K562 (cell line): ENCODE measurements around the gene BNIP5. TPM values are rescaled to one million over a fixed set of nuclear protein-coding genes. Genes with fewer than 3 reads are reported as not detected.

Source experiments
- ATAC-seq: fragments of 200-7000 bp; cut with Tn5 transposase; 3 replicates; pipeline ENCODE4 v1.9.1; 2020; ENCODE audit warnings: moderate library complexity
- BruUV-seq: library from RNA; stranded (reverse); fragments of 400-500 nt; replicated peaks from 2 replicates; lab custom pipeline; 2021; lab: Mats Ljungman, UMichigan
- CTCF ChIA-PET: fragments of 300-600 bp; formaldehyde crosslinking; extraction: SDS; loops from one replicate; lab custom pipeline; 2021; ENCODE audit warnings: low intra/inter-chr PET ratio; lab: Yijun Ruan, JAX
- POLR2A ChIA-PET: fragments of 300-600, 350-650 bp; sonication (Branson Sonifier 250); formaldehyde crosslinking; extraction: SDS; loops from one replicate; lab custom pipeline; 2021; ENCODE audit warnings: antibody characterized with exemption, inconsistent platforms; lab: Yijun Ruan, JAX
- DNase-seq, 4 experiments: peaks; one replicate each; pipeline versions ENCODE4 v3.0.0 to v3.0.0-alpha.2; 2011 to 2018; ENCODE audit warnings: low spot score in 3 of 4, mixed read lengths in 3 of 4; ENCODE audit errors: extremely low read depth in 1 of 4
- FAIRE-seq: peaks from 2 replicates; lab custom pipeline; 2011; peaks lifted over from hg19 to GRCh38; lab: Jason Lieb, UNC
- H2AFZ ChIP-seq: 2 replicates; pipeline ENCODE4 v1.6.0; 2011; ENCODE audit warnings: low read depth, low read length, control low read depth, inconsistent platforms
- H3K27ac ChIP-seq: fragments of 200-600 bp; 3 replicates; pipeline ENCODE4 v1.8.0; 2011; ENCODE audit warnings: low read depth, mild to moderate bottlenecking, control low read depth, inconsistent platforms, low read length, moderate library complexity, mixed read lengths; ENCODE audit errors: extremely low read depth
- H3K27me3 ChIP-seq, 2 experiments: fragments of 300-600 bp in 1 of 2; 2 replicates in 1 of 2; 3 replicates in 1 of 2; pipeline versions ENCODE4 v1.6.0 to v1.8.0; 2011; ENCODE audit warnings: inconsistent platforms in 2 of 2, low read length in 2 of 2, mild to moderate bottlenecking in 1 of 2, mixed read lengths in 1 of 2, moderate library complexity in 1 of 2; ENCODE audit not compliant: control insufficient read depth in 2 of 2, insufficient read depth in 2 of 2
- H3K36me3 ChIP-seq: fragments of 300-600 bp; 3 replicates; pipeline ENCODE4 v1.8.0; 2011; ENCODE audit warnings: mild to moderate bottlenecking, low read length, inconsistent platforms; ENCODE audit not compliant: control insufficient read depth, insufficient read depth
- H3K4me1 ChIP-seq, 2 experiments: fragments of 200-600 bp in 1 of 2; replicated peaks in 1 of 2; 2 replicates in 1 of 2; 3 replicates in 1 of 2; pipeline versions ENCODE4 v1.5.1 to v1.8.0; 2011; ENCODE audit warnings: inconsistent platforms in 2 of 2, low read length in 2 of 2, mild to moderate bottlenecking in 1 of 2, mixed read lengths in 1 of 2, moderate library complexity in 1 of 2; ENCODE audit not compliant: control insufficient read depth in 2 of 2, insufficient read depth in 2 of 2
- H3K4me2 ChIP-seq: 2 replicates; pipeline ENCODE4 v1.6.1; 2011; ENCODE audit warnings: low read length, control low read depth, inconsistent platforms, mixed read lengths; ENCODE audit not compliant: insufficient read depth
- H3K4me3 ChIP-seq: fragments of 200-600 bp; sonication (generic), shearing (Covaris generic); 2 replicates; pipeline ENCODE4 v1.5.1; 2016; ENCODE audit warnings: control low read depth, inconsistent platforms
- H3K79me2 ChIP-seq: fragments of 200-600 bp; 3 replicates; pipeline ENCODE4 v1.8.0; 2011; ENCODE audit warnings: low read length, inconsistent platforms; ENCODE audit not compliant: control insufficient read depth, insufficient read depth
- H3K9ac ChIP-seq, 2 experiments: 2 replicates each; pipeline versions ENCODE4 v1.6.0 to v1.6.1; 2011; ENCODE audit warnings: low read depth in 2 of 2, low read length in 2 of 2, control low read depth in 1 of 2, inconsistent platforms in 1 of 2, mild to moderate bottlenecking in 1 of 2, mixed read lengths in 1 of 2; ENCODE audit not compliant: insufficient read depth in 1 of 2
- H3K9me1 ChIP-seq: one replicate; pipeline ENCODE4 v1.6.0; 2011; ENCODE audit warnings: inconsistent platforms, mild to moderate bottlenecking, low read length, moderate library complexity; ENCODE audit not compliant: control insufficient read depth, insufficient read depth
- H3K9me3 ChIP-seq: replicated peaks from 2 replicates; pipeline ENCODE4 v1.5.1; 2011; ENCODE audit warnings: low read depth, low read length, inconsistent platforms; ENCODE audit not compliant: control insufficient read depth, insufficient read depth
- H4K20me1 ChIP-seq: replicated peaks from 2 replicates; pipeline ENCODE4 v1.6.1; 2011; ENCODE audit warnings: low read length, inconsistent platforms, mixed read lengths; ENCODE audit not compliant: control insufficient read depth, insufficient read depth
- HNRNPL ChIP-seq: fragments of 200-400 bp; formaldehyde crosslinking; IDR thresholded peaks from 2 replicates; pipeline ENCODE4 v1.6.1; 2017; ENCODE audit warnings: low read depth, mild to moderate bottlenecking, low read length
- MCM2 ChIP-seq: fragments of 450-650 bp; IDR thresholded peaks from 2 replicates; pipeline ENCODE4 v1.6.1; 2017; ENCODE audit warnings: low read depth, mild to moderate bottlenecking
- TCF7 ChIP-seq: sonication (generic); IDR thresholded peaks from 2 replicates; pipeline ENCODE4 v1.6.1; 2016; ENCODE audit warnings: antibody characterized with exemption, borderline replicate concordance
- ZNF77 ChIP-seq: fragments of 250-450 bp; sonication (Bioruptor Pico); IDR thresholded peaks from 2 replicates; pipeline ENCODE4 v1.5.0; 2020
- WGBS: fragments of 100-300 bp; shearing (Covaris generic); methylation state at CpG from one replicate; pipeline ENCODE4 v1.1.6; 2016; ENCODE audit warnings: low coverage, mixed read lengths; ENCODE audit not compliant: insufficient coverage; ENCODE audit errors: missing lambda C conversion rate; 5-methylcytosine and 5-hydroxymethylcytosine counted together
- in situ Hi-C: fragments of 300-500 bp; cut with MboI; formaldehyde crosslinking; loops from 4 replicates; pipeline ENCODE4 v1.15.0; 2018; ENCODE audit warnings: inconsistent platforms, mixed read lengths
- intact Hi-C: fragments of 100-400 bp; cut with micrococcal nuclease; formaldehyde crosslinking; loops from 2 replicates; pipeline ENCODE4 v1.14.2; 2022
- polyA plus RNA-seq, 8 experiments: library from polyadenylated mRNA; depleted of rRNA in 4 of 8; stranded (reverse) in 5 of 8; unstranded in 3 of 8; fragments of >200 nt; fragmentation: Nextera tagmentation in 2 of 8; fragmentation: Illumina TruSeq in 1 of 8; extraction: Ambion mirVana in 2 of 8; extraction: Trizol in 1 of 8; gene quantifications; 2 replicates each; pipeline versions ENCODE4 v1.2.1 to v1.2.3, GENCODE V29; 2011 to 2014; ENCODE audit warnings: inconsistent platforms in 1 of 8, missing spikeins in 1 of 8
- total RNA-seq, 7 experiments: library from RNA; depleted of rRNA in 6 of 7; stranded (reverse); fragments of >200 nt in 6 of 7; fragmentation: Illumina TruSeq in 2 of 7; extraction: Trizol in 2 of 7; gene quantifications; 2 replicates each; pipeline versions ENCODE4 v1.2.1 to v1.2.3, GENCODE V29; 2011 to 2021; ENCODE audit warnings: low replicate concordance in 1 of 7
- TF ChIP-seq, protein P1 (sequence below): sonication (generic); formaldehyde crosslinking; IDR thresholded peaks from 2 replicates; pipeline ENCODE4 v1.8.1; 2023; ENCODE audit warnings: mild to moderate bottlenecking, missing genetic modification reagents
- TF ChIP-seq, protein P2 (sequence below): IDR thresholded peaks from 2 replicates; pipeline ENCODE4 v1.6.1; 2011; ENCODE audit not compliant: insufficient read length; ENCODE audit errors: extremely low read depth
- TF ChIP-seq, protein P3 (sequence below): sonication (generic); formaldehyde crosslinking; IDR thresholded peaks from 2 replicates; pipeline ENCODE4 v1.9.0; 2022; ENCODE audit warnings: mild to moderate bottlenecking, missing genetic modification reagents
- TF ChIP-seq, protein P4 (sequence below): sonication (generic); formaldehyde crosslinking; IDR thresholded peaks from 2 replicates; pipeline ENCODE4 v1.8.1; 2023; ENCODE audit warnings: mild to moderate bottlenecking, missing genetic modification reagents

BNIP5 gene
- total and polyA plus RNA-seq, 9 of the 15 experiments (the other 6 are each of a cell fraction or from before 2014, with no cell fraction given), result not detected

DNA sequence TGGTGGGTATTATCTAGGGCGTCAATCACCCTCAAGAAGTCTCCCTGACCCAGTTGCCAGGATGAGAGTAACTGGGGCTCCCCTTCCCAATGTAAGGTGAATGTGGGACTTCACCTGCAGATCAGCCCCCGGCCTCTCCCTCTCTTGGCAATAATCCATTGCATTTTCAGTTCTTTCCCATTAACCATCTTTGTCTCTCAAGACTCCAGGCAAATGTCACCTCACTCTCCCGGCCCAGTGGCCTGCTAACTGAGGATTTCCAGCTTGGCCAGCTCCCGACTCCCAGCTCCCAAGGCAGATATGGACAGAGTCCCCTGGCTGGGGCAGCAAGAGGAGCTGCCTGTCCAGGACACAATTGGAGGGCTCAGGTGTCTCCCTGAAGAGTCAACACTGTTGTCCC is 43.5 kb upstream of the BNIP5 start (continued):
- TF ChIP-seq, protein P1, sequence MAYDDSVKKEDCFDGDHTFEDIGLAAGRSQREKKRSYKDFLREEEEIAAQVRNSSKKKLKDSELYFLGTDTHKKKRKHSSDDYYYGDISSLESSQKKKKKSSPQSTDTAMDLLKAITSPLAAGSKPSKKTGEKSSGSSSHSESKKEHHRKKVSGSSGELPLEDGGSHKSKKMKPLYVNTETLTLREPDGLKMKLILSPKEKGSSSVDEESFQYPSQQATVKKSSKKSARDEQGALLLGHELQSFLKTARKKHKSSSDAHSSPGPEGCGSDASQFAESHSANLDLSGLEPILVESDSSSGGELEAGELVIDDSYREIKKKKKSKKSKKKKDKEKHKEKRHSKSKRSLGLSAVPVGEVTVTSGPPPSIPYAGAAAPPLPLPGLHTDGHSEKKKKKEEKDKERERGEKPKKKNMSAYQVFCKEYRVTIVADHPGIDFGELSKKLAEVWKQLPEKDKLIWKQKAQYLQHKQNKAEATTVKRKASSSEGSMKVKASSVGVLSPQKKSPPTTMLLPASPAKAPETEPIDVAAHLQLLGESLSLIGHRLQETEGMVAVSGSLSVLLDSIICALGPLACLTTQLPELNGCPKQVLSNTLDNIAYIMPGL (CRISPR knock-in tag), result no peak

DNA sequence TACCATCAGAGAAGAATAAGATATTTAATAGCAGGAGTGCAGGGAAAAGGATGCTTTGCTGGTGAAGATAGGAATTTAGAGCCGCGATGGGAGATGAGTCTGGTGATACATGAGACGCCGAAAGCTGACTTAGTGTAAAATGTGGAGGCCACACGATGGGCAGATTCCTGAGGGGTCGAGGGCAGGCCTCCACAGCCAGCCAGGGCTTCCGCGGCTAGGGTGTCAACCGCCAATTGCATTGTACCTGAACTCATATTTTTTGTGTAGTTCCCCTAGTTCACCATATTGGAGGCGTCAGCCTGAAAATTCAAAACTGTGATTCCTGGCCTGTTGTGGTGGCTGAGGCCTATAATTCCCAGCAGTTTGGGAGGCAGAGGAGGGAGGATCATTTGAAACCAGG is 42.2 kb upstream of the BNIP5 start:
- no peak overlapping the region for H3K27ac ChIP-seq
- no peaks in the 10 kb centered on the region for H3K9me1 ChIP-seq
- H3K27me3 ChIP-seq, result peaks cover 48 to 75% of the 10 kb centered on the region in 2 experiments
- TF ChIP-seq, protein P2, sequence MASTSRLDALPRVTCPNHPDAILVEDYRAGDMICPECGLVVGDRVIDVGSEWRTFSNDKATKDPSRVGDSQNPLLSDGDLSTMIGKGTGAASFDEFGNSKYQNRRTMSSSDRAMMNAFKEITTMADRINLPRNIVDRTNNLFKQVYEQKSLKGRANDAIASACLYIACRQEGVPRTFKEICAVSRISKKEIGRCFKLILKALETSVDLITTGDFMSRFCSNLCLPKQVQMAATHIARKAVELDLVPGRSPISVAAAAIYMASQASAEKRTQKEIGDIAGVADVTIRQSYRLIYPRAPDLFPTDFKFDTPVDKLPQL, result no peak
- no peak for TF ChIP-seq TCF7
- TF ChIP-seq HNRNPL, result no peak
- no peak for TF ChIP-seq MCM2
- TF ChIP-seq, protein P3, sequence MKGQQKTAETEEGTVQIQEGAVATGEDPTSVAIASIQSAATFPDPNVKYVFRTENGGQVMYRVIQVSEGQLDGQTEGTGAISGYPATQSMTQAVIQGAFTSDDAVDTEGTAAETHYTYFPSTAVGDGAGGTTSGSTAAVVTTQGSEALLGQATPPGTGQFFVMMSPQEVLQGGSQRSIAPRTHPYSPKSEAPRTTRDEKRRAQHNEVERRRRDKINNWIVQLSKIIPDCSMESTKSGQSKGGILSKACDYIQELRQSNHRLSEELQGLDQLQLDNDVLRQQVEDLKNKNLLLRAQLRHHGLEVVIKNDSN, result no peak
- no peak for TF ChIP-seq ZNF77 (CRISPR knock-in tag)
- TF ChIP-seq, protein P4, sequence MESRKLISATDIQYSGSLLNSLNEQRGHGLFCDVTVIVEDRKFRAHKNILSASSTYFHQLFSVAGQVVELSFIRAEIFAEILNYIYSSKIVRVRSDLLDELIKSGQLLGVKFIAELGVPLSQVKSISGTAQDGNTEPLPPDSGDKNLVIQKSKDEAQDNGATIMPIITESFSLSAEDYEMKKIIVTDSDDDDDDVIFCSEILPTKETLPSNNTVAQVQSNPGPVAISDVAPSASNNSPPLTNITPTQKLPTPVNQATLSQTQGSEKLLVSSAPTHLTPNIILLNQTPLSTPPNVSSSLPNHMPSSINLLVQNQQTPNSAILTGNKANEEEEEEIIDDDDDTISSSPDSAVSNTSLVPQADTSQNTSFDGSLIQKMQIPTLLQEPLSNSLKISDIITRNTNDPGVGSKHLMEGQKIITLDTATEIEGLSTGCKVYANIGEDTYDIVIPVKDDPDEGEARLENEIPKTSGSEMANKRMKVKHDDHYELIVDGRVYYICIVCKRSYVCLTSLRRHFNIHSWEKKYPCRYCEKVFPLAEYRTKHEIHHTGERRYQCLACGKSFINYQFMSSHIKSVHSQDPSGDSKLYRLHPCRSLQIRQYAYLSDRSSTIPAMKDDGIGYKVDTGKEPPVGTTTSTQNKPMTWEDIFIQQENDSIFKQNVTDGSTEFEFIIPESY (CRISPR knock-in tag), result peak; percentile 29; the same call in 1 of the 2 replicates
- intact Hi-C loops, result no loop called here
- in situ Hi-C loops, result no loop called here
- FAIRE-seq, result no peak
- CTCF ChIA-PET, result no interaction called here
- peaks cover 0 to 4% of the 10 kb centered on the region in 2 experiments; a peak in 2 of 5 replicates for H3K4me1 ChIP-seq
- no peaks in the 10 kb centered on the region for H3K9me3 ChIP-seq
- H4K20me1 ChIP-seq, result no peaks in the 10 kb centered on the region; the same call in 1 of the 2 replicates
- POLR2A ChIA-PET, result interaction anchor here (0.6 kb wide), 1 partner anchor 283 kb away, joined by 4 read pairs; no protein-coding TSS in a partner anchor
- no TSS peak for BruUV-seq
- 24% methylated on average over 10 of the region's 10 CpGs for WGBS
- ATAC-seq, result no peak
- H3K9ac ChIP-seq, result no peak overlapping the region
- H3K4me3 ChIP-seq, result no peak overlapping the region
- H3K36me3 ChIP-seq, result no peaks in the 10 kb centered on the region
- no peak overlapping the region for H3K4me2 ChIP-seq
- DNase-seq, result no peak
- no peaks in the 10 kb centered on the region for H3K79me2 ChIP-seq
- no peak overlapping the region for H2AFZ ChIP-seq
